Measurements from ENCODE around the gene MZT2B. TPM values are rescaled to one million over a fixed set of nuclear protein-coding genes. Genes with fewer than 3 reads are reported as not detected.
"Not testable (repeated sequence)": the region's sequence is repeated elsewhere in the genome, so short reads cannot be mapped to it uniquely, and the experiment has no call there.

MZT2B gene
- total RNA-seq, 4 donors from 2014 or later: 97.4 to 180 (median 142) TPM

DNA sequence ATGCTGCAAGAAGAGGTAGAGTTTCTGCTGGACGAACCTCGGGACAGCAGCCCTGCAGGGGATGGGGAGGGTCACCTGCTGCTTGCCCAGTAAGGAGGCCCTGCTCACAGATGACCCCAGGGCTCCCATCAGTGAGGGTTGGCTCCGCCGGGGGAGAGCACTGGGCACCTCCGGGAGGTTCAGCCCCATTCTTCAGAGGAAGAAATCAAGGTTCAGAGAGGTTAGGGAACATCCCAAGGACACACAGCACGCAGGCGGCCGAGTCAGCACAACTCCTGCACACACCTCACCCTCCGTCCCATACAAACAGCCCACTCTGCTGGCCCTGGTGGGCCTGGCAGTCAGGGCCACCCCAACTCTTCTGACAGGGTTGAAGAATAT, 25.4 kb upstream of the MZT2B start:
- no peak for DNase-seq
- H3K27me3 ChIP-seq: no peaks in the 10 kb centered on the region
- H3K4me1 ChIP-seq: no peaks in the 10 kb centered on the region
- H3K4me3 ChIP-seq: no peak overlapping the region
- no peak overlapping the region for H3K27ac ChIP-seq
- no peak for TF ChIP-seq POLR2A (IDR thresholded peaks at IDR 0.05)
- TF ChIP-seq, protein P1, sequence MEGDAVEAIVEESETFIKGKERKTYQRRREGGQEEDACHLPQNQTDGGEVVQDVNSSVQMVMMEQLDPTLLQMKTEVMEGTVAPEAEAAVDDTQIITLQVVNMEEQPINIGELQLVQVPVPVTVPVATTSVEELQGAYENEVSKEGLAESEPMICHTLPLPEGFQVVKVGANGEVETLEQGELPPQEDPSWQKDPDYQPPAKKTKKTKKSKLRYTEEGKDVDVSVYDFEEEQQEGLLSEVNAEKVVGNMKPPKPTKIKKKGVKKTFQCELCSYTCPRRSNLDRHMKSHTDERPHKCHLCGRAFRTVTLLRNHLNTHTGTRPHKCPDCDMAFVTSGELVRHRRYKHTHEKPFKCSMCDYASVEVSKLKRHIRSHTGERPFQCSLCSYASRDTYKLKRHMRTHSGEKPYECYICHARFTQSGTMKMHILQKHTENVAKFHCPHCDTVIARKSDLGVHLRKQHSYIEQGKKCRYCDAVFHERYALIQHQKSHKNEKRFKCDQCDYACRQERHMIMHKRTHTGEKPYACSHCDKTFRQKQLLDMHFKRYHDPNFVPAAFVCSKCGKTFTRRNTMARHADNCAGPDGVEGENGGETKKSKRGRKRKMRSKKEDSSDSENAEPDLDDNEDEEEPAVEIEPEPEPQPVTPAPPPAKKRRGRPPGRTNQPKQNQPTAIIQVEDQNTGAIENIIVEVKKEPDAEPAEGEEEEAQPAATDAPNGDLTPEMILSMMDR (IDR thresholded peaks at IDR 0.05): no peak
- peaks cover 0 to 81% (median 4%) of the 10 kb centered on the region in 3 donors for H3K36me3 ChIP-seq
- no peaks in the 10 kb centered on the region for H3K9me3 ChIP-seq
- intact Hi-C loops (cut with DNase I): no loop called here
- 92% methylated on average over 4 of the region's 9 CpGs; no CpG with 5 or more reads in 1 of the 2 donors for WGBS, 2 donors

GRCh38 chr2:130157354-130157753, 24.7 kb upstream of the MZT2B start:
- DNase-seq; H3K9me3 ChIP-seq; intact Hi-C loops (cut with DNase I): not testable (repeated sequence)

GRCh38 chr2:130157825-130158514, 24.1 kb upstream of the MZT2B start:
- DNase-seq; intact Hi-C loops (cut with DNase I); H3K27ac ChIP-seq; H3K27me3 ChIP-seq; H3K4me1 ChIP-seq; H3K4me3 ChIP-seq; H3K9me3 ChIP-seq: not testable (repeated sequence)
- WGBS, 2 donors: 56 to 80% methylated on average over 12 to 13 of the region's 13 CpGs
- H3K36me3 ChIP-seq: peaks cover 3 to 82% (median 8%) of the 10 kb centered on the region in 3 donors

More at GRCh38 chr2:130157354-130157753, 24.7 kb upstream of the MZT2B start:
- no CpG with 5 or more reads among the region's 12 CpGs for WGBS, 2 donors
- not testable (repeated sequence) for H3K27ac ChIP-seq, H3K27me3 ChIP-seq, H3K4me3 ChIP-seq, H3K4me1 ChIP-seq
- H3K36me3 ChIP-seq: peaks cover 1 to 82% (median 4%) of the 10 kb centered on the region in 3 donors

- DNase-seq: no peak
- H3K4me1 ChIP-seq: no peaks in the 10 kb centered on the region
- H3K4me3 ChIP-seq: no peak overlapping the region
- no peak overlapping the region for H3K27ac ChIP-seq
- H3K9me3 ChIP-seq: no peaks in the 10 kb centered on the region
- H3K27me3 ChIP-seq: no peaks in the 10 kb centered on the region
- 81 to 89% methylated on average over 5 to 9 of the region's 9 CpGs for WGBS, 2 donors
- TF ChIP-seq POLR2A (IDR thresholded peaks at IDR 0.05): no peak
- TF ChIP-seq, protein P1 (IDR thresholded peaks at IDR 0.05): no peak
- intact Hi-C loops (cut with DNase I): no loop called here
- peaks cover under 1 to 82% (median 11%) of the 10 kb centered on the region in 3 donors for H3K36me3 ChIP-seq
Observed at GRCh38 chr2:130158631-130159030, 23.4 kb upstream of the MZT2B start.

- H3K9me3 ChIP-seq; H3K27me3 ChIP-seq; H3K4me3 ChIP-seq; DNase-seq; H3K27ac ChIP-seq; H3K4me1 ChIP-seq; intact Hi-C loops (cut with DNase I): not testable (repeated sequence)
- WGBS, 2 donors: 81 to 94% methylated on average over 4 of the region's 4 CpGs
- peaks cover 8 to 82% (median 18%) of the 10 kb centered on the region in 3 donors for H3K36me3 ChIP-seq
Observed at GRCh38 chr2:130159376-130159775, 22.7 kb upstream of the MZT2B start.

DNA sequence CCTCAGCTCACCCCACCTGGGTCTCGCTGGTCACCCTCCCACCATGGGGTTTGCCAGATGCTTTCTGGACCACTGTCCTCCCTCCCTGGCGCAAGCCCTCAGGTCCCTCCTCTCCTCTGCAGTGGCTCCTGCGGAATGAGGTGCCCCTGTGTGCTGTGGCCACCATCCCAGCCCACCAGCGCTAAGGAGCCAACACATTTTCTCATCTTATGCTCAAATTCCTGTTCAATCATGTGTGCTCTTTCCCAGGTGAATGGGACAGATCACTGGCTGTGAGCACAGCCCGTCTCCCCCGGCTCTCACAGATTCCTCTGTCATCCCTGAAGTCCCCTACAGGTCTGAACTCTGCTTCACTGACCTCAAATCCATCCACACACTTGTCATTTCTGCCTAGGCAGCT, 21.9 kb upstream of the MZT2B start:
- peaks cover 10 to 82% (median 20%) of the 10 kb centered on the region in 3 donors for H3K36me3 ChIP-seq
- intact Hi-C loops (cut with DNase I): no loop called here
- no peak for TF ChIP-seq POLR2A (IDR thresholded peaks at IDR 0.05)
- TF ChIP-seq, protein P1 (IDR thresholded peaks at IDR 0.05): no peak

DNA sequence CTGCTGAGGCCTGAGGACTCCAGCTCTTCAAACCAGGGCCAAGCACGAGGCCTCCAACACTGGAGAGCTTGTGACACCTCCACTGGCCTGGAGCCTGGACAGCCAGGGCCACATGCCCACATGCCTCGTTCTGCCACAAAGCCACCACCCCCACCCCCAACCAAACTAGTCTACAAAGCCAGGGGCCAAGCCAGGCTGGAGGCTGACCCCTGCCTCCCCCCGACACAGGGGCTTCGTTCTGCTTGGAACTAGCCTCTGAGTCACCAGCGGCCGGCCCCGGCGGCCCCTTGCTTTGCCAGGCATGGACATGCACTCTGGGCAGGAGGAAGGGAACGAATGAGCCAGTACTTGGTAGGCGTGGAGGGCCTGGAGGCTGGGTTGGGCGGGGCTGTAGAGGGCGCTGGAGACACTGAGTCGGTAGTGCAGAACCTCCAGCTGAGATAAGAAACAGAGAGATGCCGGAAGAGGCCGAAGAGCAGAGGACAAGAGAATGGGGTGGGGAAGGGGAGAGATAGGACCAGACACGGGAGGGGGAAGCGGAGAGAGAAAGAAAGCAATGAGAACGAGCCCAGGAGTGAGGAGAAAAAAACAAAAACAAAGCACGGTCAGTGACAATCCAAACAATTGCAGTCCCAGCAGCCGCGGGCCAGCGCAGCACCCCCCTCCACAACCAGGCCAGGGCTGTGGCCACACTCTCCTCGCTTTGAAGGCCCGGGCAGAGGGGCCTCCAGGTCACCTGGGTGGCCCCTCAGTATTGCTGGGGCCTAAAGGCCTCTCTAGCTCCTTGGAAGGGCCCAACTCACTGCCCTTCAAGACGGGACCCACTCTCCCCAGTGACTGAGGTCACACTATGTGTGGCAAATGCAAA, 21.0 kb upstream of the MZT2B start:
- H3K9me3 ChIP-seq; H3K4me1 ChIP-seq; DNase-seq; H3K4me3 ChIP-seq; H3K27ac ChIP-seq; H3K27me3 ChIP-seq; intact Hi-C loops (cut with DNase I): not testable (repeated sequence)
- H3K36me3 ChIP-seq: peaks cover 10 to 82% (median 20%) of the 10 kb centered on the region in 3 donors
- WGBS, 2 donors: 78% methylated on average over 15 to 16 of the region's 25 CpGs

More for the DNA sequence above, 21.9 kb upstream of the MZT2B start:
- Histone ChIP-seq H3K27ac (no peak overlapping the region), H3K4me3 (no peak overlapping the region), H3K4me1 (no peaks in the 10 kb centered on the region), H3K27me3 (no peaks in the 10 kb centered on the region), H3K9me3 (no peaks in the 10 kb centered on the region)
- no peak for DNase-seq
- WGBS, 2 donors: 91 to 92% methylated on average over 6 of the region's 6 CpGs

GRCh38 chr2:130162486-130162885, 19.6 kb upstream of the MZT2B start:
- not testable (repeated sequence) for DNase-seq
- peaks cover 10 to 95% (median 20%) of the 10 kb centered on the region in 3 donors for H3K36me3 ChIP-seq
- 86 to 100% methylated on average over 2 to 4 of the region's 7 CpGs for WGBS, 2 donors

More at GRCh38 chr2:130162486-130162885, 19.6 kb upstream of the MZT2B start:
- H3K4me3 ChIP-seq; intact Hi-C loops (cut with DNase I); H3K27me3 ChIP-seq; H3K9me3 ChIP-seq; H3K4me1 ChIP-seq; H3K27ac ChIP-seq: not testable (repeated sequence)

All from esophagus squamous epithelium (tissue), 5 donors.